ENCODE data around the gene NTNG1. TPM values are rescaled to one million over a fixed set of nuclear protein-coding genes. Genes with fewer than 3 reads are reported as not detected.

Gene NTNG1
- total and polyA plus RNA-seq, 3 donors from 2014 or later, result 1.8 to 2.3 (median 2.2) TPM

GRCh38 chr1:107194380-107194779 lies 53.5 kb downstream of the NTNG1 start:
- Histone ChIP-seq H3K4me3 (no peak overlapping the region), H3K36me3 (ENCODE audit: low read depth, missing control alignments) (no peaks in the 10 kb centered on the region), H3K9me3 (no peaks in the 10 kb centered on the region), H3K4me1 (no peaks in the 10 kb centered on the region), H3K27me3 (no peaks in the 10 kb centered on the region), H3K27ac (no peak overlapping the region)
- TF ChIP-seq CTCF (IDR thresholded peaks at IDR 0.05) (no peak), POLR2A (IDR thresholded peaks at IDR 0.05) (no peak)
- WGBS, 2 donors, result 81 to 92% methylated on average over 1 of the region's 1 CpG
- intact Hi-C loops (cut with DNase I; ENCODE audit: low total_unique reads), result no loop called here
- no peak for DNase-seq

- intact Hi-C loops (cut with DNase I; ENCODE audit: low total_unique reads), result no loop called here
- TF ChIP-seq POLR2A (IDR thresholded peaks at IDR 0.05) (no peak), CTCF (IDR thresholded peaks at IDR 0.05) (no peak)
- Histone ChIP-seq H3K27ac (no peak overlapping the region), H3K27me3 (no peaks in the 10 kb centered on the region), H3K36me3 (ENCODE audit: low read depth, missing control alignments) (no peaks in the 10 kb centered on the region), H3K9me3 (no peaks in the 10 kb centered on the region), H3K4me3 (no peak overlapping the region), H3K4me1 (no peaks in the 10 kb centered on the region)
- 88 to 91% methylated on average over 1 of the region's 1 CpG for WGBS, 2 donors
- no peak for DNase-seq
These were observed 54.6 kb downstream of the NTNG1 start for GRCh38 chr1:107195476-107195875.

GRCh38 chr1:107196973-107197562 lies 56.2 kb downstream of the NTNG1 start:
- no peak overlapping the region for H3K27ac ChIP-seq
- no peaks in the 10 kb centered on the region for H3K36me3 ChIP-seq (ENCODE audit: low read depth, missing control alignments)
- intact Hi-C loops (cut with DNase I; ENCODE audit: low total_unique reads), result no loop called here
- H3K4me3 ChIP-seq, result no peak overlapping the region
- no peaks in the 10 kb centered on the region for H3K9me3 ChIP-seq
- no peaks in the 10 kb centered on the region for H3K27me3 ChIP-seq
- peak in 1 of 3 experiments; percentile 48 for TF ChIP-seq CTCF (IDR thresholded peaks at IDR 0.05)
- TF ChIP-seq POLR2A (IDR thresholded peaks at IDR 0.05), result no peak
- no peaks in the 10 kb centered on the region for H3K4me1 ChIP-seq
- WGBS, 2 donors, result 50 to 57% methylated on average over 5 of the region's 5 CpGs
- peak; percentile 68 for DNase-seq

- Histone ChIP-seq H3K4me1 (no peaks in the 10 kb centered on the region), H3K27me3 (no peaks in the 10 kb centered on the region), H3K4me3 (no peak overlapping the region), H3K27ac (no peak overlapping the region), H3K36me3 (ENCODE audit: low read depth, missing control alignments) (no peaks in the 10 kb centered on the region), H3K9me3 (no peaks in the 10 kb centered on the region)
- 50 to 53% methylated on average over 5 of the region's 5 CpGs for WGBS, 2 donors
- no peak for TF ChIP-seq POLR2A (IDR thresholded peaks at IDR 0.05)
- TF ChIP-seq CTCF (IDR thresholded peaks at IDR 0.05), result no peak
- intact Hi-C loops (cut with DNase I; ENCODE audit: low total_unique reads), result no loop called here
- DNase-seq, result no peak
These were observed 57.7 kb downstream of the NTNG1 start for GRCh38 chr1:107198561-107198960.

GRCh38 chr1:107200631-107201030 lies 59.8 kb downstream of the NTNG1 start:
- no peak overlapping the region for H3K27ac ChIP-seq
- H3K9me3 ChIP-seq, result no peaks in the 10 kb centered on the region
- no peaks in the 10 kb centered on the region for H3K27me3 ChIP-seq
- intact Hi-C loops (cut with DNase I; ENCODE audit: low total_unique reads), result no loop called here
- no peak overlapping the region for H3K4me3 ChIP-seq
- DNase-seq, result no peak
- WGBS, 2 donors, result 81 to 95% methylated on average over 1 of the region's 1 CpG
- H3K36me3 ChIP-seq (ENCODE audit: low read depth, missing control alignments), result no peaks in the 10 kb centered on the region
- H3K4me1 ChIP-seq, result no peaks in the 10 kb centered on the region
- TF ChIP-seq POLR2A (IDR thresholded peaks at IDR 0.05), result no peak
- TF ChIP-seq CTCF (IDR thresholded peaks at IDR 0.05), result no peak
